Fibroblast of villous mesenchyme (primary cell): ENCODE data around the gene TRPV5. TPM values are rescaled to one million over a fixed set of nuclear protein-coding genes. Genes with fewer than 3 reads are reported as not detected.

Source experiments
- DNase-seq: peaks from one replicate; pipeline ENCODE4 v3.0.0-alpha.2; 2010; ENCODE audit warnings: low read depth
- H3K4me3 ChIP-seq: 2 replicates; pipeline ENCODE4 v1.5.1; 2011; ENCODE audit warnings: low read depth, mild to moderate bottlenecking, low read length
- total RNA-seq: library from RNA; depleted of rRNA; stranded (reverse); fragments of >200 nt; gene quantifications from 2 replicates; pipeline ENCODE4 v1.2.3, GENCODE V29; 2012
- TF ChIP-seq, protein P1 (sequence below): IDR thresholded peaks from 2 replicates; pipeline ENCODE4 v1.5.1; 2012; ENCODE audit warnings: low read depth, mild to moderate bottlenecking, low read length; ENCODE audit not compliant: insufficient read depth

The TRPV5 gene
- total RNA-seq, 1 donor = not detected

DNA sequence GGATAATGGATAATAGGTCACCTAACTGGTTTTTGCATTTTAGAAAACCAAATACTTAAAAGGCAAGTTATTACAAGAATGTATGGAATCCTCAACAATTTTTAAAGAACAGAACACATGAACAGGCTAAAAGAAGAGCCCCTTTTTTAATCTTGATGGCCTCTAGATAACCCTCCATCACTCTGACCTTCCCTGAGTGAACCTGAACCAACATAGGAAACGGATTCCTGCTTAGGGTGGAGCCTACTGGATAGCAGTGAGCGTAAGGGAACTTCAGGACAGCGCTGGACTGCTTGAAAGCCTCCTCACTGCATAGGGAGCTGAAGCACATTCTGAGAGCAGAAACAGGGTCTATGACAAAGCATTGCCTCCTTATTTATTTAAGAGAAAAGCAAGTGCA is 20.5 kb downstream of the TRPV5 start:
- DNase-seq = no peak
- H3K4me3 ChIP-seq = no peak overlapping the region
- TF ChIP-seq, protein P1, sequence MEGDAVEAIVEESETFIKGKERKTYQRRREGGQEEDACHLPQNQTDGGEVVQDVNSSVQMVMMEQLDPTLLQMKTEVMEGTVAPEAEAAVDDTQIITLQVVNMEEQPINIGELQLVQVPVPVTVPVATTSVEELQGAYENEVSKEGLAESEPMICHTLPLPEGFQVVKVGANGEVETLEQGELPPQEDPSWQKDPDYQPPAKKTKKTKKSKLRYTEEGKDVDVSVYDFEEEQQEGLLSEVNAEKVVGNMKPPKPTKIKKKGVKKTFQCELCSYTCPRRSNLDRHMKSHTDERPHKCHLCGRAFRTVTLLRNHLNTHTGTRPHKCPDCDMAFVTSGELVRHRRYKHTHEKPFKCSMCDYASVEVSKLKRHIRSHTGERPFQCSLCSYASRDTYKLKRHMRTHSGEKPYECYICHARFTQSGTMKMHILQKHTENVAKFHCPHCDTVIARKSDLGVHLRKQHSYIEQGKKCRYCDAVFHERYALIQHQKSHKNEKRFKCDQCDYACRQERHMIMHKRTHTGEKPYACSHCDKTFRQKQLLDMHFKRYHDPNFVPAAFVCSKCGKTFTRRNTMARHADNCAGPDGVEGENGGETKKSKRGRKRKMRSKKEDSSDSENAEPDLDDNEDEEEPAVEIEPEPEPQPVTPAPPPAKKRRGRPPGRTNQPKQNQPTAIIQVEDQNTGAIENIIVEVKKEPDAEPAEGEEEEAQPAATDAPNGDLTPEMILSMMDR = no peak

DNA sequence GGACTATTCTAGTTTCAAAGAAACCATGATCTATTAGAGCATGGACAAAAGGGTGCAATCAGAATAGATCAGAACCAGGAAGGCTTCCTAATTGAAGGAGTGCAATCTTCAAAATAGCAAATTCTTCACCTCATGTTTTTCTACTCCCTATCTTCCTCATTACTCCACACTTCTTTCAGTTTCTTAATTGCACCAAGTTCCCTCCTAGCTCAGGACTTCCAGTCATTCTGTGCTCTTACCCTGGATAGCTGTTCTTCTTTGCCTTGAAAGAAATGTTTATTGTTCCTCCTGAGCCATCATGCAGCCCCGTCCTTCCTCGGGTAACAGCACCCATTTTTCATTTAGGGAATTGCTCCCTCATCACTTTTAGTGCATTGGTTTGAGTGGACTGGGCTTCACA is 23.1 kb downstream of the TRPV5 start:
- no peak overlapping the region for H3K4me3 ChIP-seq
- DNase-seq = no peak
- TF ChIP-seq, protein P1 = no peak

DNA sequence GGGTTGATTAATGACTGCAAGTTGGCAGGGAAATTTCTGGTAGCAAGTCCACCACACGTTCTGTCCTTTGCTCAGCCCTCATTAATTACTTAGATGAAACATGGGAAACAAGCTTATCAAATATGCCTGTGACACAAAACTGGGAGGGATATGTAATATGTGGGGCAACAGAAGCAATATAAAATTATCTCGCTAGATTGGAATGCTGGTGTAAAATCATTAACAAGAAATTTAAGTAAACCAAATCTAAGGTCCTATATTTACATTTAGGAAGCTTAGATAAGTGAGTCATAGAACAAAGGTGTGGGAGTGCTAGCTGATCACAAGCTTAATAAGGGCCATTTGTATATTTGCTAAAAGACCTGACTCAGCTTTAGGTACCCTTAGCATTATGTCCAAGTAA is 23.5 kb downstream of the TRPV5 start:
- DNase-seq = no peak
- TF ChIP-seq, protein P1 = no peak

DNA sequence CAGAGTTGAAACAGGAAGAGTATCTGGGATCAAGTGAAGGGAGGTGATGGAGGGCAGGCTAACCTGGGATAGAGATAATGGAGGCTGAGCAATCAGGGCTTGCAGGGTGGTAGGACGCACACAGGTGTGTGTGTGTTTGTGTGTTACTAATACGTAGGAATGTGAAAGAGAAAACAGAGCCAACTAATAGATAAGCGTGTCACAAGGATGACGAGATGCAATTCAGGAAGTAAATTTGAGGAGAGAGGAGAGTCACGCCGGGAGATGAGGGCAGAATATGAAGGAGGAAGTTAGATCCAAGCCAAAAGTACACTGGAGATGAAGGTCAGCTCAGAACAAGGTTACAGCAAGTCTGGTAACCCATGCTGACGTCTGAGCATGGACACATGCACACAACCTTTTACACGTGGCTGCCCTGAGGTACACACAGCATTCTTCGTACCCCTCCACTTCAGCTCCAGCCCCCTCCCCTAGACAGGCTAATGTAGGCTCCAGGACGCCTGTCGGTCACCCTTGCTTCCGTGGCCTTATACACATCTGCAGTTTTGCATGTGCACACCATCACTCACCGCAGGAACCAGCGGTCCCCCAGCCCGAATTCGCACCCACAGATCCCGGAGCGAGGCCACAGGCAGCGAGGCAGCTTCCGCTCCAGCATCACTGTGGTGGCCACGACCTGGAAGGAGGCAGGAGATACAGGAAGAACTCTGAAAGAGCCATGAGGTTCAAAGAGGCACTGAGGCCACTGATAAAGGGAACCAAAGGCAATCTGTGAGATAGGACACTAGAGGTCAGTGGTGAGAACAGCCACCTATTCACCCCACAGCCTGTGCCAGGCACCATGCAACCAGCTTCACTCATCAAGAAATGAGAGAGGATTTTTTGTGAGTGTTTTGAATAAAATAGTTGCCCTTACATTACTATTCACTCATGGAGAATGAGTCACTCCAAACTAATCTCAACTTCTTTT is 24.3 kb downstream of the TRPV5 start:
- no peak overlapping the region for H3K4me3 ChIP-seq
- DNase-seq = no peak
- TF ChIP-seq, protein P1 = peak; percentile 41

More for the DNA sequence above, 23.5 kb downstream of the TRPV5 start:
- no peak overlapping the region for H3K4me3 ChIP-seq

DNA sequence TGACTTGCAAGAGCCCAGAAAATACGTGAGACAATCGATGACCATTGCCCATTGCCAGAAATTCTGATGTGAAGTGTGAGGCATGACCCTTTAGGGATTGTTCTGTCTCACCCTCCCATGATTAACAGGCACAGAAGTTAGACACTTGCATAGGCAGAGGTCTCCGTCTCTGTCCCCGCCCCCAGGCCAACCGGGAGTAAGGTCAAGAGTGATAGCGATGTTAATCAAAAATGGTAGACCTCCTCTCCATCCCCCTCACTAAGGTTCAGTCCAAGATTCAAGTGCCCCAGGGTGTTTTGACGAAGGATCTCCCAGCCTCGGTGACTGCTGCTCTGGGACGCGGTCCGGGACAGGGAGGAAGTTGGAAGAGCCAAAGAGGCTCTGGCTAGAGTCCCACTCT is 25.3 kb downstream of the TRPV5 start:
- no peak for DNase-seq
- TF ChIP-seq, protein P1 = no peak
- no peak overlapping the region for H3K4me3 ChIP-seq

DNA sequence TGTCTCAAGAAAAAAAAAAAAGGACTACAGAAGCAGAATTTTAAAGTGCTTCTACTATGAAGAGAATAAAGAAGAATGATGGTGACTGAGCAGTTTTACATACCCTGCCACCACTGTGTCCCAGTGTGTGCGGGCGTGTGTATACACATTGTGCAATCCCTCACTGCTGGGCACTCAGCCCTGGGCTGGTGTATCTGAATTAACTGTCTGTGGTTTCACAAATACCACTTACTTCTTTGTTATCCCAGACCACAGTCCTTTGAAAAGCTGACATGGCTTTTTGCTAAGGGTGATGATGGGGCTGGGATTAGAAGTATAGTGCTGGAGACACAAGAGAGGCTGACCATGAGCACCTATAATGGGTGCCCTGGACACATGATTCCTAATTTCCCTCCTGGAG is 26.9 kb downstream of the TRPV5 start:
- H3K4me3 ChIP-seq = no peak overlapping the region
- TF ChIP-seq, protein P1 = no peak
- no peak for DNase-seq
